Hematopoietic multipotent progenitor cell treated with erythropoietin and hydrocortisone succinate and interleukin-3 and kit ligand, for 15 days (in vitro differentiated cells): ENCODE results near the gene SAMD11.
"Not testable (repeated sequence)": the region's sequence is repeated elsewhere in the genome, so short reads cannot be mapped to it uniquely, and the experiment has no call there.

Experiments
- DNase-seq: peaks from one replicate; pipeline ENCODE4 v3.0.0-alpha.2; 2015; ENCODE audit warnings: low spot score

The SAMD11 gene, protein sequence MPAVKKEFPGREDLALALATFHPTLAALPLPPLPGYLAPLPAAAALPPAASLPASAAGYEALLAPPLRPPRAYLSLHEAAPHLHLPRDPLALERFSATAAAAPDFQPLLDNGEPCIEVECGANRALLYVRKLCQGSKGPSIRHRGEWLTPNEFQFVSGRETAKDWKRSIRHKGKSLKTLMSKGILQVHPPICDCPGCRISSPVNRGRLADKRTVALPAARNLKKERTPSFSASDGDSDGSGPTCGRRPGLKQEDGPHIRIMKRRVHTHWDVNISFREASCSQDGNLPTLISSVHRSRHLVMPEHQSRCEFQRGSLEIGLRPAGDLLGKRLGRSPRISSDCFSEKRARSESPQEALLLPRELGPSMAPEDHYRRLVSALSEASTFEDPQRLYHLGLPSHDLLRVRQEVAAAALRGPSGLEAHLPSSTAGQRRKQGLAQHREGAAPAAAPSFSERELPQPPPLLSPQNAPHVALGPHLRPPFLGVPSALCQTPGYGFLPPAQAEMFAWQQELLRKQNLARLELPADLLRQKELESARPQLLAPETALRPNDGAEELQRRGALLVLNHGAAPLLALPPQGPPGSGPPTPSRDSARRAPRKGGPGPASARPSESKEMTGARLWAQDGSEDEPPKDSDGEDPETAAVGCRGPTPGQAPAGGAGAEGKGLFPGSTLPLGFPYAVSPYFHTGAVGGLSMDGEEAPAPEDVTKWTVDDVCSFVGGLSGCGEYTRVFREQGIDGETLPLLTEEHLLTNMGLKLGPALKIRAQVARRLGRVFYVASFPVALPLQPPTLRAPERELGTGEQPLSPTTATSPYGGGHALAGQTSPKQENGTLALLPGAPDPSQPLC

DNA sequence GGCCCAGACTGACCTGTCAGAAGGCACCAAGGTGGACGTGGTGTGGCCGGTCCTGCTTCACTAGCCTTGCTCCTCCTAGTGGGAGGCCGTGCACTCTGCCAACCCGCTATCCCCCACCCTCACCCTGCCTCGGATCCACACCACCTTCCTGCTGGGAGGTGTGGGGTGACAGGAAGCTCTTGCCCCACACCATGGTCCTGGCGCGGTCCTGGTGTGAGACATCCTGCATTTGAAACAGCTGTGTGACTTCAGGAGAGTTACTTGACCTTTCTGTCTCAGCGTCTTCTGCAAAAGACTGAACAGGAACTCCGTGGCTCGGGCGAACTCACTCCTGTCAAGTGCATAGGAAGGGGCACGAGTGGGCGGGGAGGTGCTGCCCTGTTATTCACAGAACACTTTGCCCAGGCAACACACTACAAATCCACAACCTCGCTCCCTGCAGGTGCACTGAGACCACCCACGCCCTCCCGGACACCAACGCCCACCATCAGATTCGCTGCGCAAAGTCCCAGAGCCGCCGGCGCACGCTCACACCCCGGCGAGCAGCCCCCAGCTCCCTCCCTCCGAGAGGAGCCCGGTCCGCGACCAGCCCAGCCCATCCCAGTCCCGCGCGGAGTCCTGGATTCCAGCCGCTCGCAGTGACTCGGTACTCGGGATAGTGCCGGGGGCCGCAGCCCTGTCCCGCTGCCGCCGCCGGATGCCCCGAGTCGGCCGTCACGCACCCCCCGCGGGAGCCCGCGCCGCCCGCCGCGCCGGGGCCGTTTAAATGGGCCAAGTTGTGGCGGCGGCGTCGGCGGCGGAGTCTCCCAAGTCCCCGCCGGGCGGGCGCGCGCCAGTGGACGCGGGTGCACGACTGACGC is at the start of gene SAMD11:
Gene SAMD11, plus strand, starts transcription at position 793 of the 860 bp plus-strand sequence. CDS start 509 bp downstream, outside the sequence.
- DNase-seq = no peak

GRCh38 chr1:876428-877208 is 47.1 kb upstream of the SAMD11 start:
- not testable (repeated sequence) for DNase-seq

DNA sequence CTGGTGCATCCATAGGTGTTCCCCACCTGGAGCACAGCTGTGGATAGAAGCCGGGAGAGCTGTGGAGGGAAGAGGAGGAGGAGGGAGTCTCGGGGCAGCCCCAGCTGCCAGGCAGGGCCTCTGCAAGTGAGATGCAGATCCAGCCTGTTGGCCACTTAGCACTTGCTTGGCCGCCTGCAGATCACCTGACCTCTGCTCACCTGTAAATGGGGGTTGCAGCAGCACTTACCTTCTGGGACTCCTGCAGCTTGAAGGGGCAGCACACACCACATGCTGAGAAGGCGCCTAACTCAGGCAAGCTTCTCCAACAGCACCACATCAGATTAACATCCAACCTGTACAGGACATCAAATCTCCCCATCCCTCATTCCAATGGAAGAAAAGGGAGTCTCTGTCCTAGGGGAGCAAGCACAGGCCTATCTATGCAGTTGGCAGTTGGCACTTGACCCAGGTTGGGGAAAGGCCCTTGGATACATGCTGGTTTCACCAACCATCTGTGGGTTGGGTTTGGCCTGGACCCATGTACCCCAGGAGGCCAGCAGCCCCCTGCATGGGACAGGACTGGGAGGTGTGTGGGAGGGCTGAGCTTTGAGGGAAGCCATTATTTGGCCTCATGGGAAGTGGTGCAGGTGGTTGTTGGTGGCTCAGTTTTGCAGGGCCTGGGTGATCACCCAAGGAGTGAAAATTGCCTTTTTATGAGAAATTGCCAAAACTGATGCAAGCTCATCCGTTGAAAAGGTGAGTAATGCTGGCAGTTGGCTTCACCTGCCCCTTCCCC is 46.3 kb upstream of the SAMD11 start:
- not testable (repeated sequence) for DNase-seq

DNA sequence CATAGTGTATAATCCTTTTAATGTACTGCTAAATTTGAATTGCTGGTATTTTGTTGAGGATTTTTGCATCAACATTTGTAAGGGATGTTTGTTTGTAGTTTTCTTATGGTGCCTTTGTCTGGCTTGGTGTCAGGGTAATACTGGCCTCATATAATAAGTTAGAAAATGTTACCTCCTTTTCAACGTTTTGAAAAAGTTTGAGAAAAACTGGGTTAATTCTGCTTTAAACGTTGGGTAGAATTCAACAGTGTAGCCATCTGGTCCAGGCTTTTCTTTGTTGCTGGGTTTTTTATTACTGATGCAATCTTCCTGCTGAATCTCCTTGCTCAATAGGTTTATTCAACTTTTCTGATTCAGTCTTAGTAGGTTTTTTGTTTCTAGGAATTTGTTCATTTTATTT is 43.2 kb upstream of the SAMD11 start:
- not testable (repeated sequence) for DNase-seq

DNA sequence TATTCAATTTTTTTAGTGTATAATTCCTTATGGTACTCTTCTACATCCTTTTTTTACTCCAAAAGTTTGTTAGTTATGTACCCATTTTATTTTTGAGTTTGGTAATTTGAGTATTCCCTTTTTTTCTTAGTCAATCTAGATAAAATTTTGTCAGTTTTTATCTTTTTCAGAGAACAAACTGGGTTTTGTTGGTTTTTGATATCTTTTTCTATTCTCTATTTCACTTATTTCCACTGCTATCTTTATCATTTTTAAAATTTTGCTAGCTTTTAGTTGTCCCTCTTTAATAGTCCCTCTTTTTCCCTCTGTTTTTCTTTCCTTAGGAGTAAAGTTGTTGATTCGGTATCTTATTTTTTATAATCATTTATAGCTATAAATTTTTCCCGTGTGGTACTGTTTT is 42.8 kb upstream of the SAMD11 start:
- DNase-seq = not testable (repeated sequence)

DNA sequence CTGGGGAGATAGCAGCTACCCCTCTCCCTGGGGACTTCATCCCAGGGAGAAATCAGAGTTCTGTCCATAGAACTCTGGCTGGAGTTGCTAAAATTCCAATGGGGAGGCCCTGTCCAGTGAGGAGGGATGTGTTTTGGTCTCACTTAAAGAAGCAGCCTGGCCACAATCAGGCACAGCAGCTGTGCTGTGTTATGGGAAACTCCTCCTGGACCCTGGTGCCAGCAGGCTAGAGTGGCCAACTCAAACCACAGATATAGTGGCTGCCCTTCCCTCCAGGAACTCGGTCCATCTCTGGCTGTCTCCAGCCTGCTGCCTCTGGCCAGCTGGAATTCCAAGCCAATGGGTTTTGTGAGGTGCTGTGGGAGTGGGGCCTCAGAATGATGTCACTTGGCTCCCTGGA is 37.4 kb upstream of the SAMD11 start:
- no peak for DNase-seq

DNA sequence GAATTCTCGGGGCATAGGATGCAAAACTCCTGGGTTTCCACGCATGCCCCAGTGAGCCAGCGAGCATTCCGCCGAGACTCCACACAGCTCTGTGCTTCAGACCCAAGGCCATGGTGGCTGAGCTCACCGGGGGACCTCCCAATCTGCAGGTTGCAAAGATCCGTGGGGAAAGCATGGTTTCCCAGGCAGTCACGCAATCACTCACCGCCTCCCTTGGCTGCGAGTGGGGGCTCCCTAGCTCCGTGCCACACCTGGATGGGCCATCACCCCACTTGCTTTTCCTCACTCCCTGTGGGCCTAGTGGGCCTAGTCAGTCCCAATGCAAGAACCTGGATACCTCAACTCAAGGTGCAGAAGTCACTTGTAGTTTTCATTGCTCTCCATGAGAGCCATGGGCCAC is 37.0 kb upstream of the SAMD11 start:
- no peak for DNase-seq

DNA sequence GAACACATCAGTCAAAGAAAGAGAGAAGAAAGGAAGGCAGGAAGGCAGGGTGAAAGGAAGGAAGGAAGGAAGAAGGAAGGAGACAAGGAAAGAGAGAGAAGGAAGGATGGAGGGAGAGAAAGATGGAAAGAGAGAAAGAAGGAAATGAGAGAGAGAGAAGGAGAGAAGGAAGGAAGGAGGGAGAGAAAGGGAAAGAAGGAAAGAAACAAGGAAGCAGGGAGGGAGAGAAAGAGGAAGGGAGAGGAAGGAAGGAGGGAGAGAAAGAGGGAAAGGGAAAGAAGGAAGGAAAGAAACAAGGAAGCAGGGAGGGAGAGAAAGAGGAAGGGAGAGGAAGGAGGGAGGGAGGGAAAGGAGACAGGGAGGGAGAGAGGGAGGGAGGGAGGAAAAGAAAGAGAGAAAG is 35.4 kb upstream of the SAMD11 start:
- no peak for DNase-seq

DNA sequence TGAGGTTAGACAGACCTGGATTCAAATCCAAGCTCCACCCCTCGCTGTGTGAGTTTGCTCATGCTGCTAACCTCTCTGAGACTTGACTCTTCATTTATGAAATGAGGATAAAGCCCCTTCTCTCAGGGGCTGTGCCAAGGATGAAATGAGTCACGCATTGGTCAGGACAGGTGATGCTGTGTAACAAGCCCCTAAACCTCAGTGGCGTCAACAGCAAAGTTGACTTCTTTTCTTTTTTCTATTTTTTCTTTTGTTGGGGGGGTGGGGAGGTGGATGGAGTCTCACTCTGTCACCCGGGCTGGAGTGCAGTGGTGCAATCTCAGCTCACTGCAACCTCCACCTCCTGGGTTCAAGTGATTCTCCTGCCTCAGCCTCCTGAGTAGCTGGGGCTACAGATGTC is 33.9 kb upstream of the SAMD11 start:
- not testable (repeated sequence) for DNase-seq

GRCh38 chr1:890234-890633 is 33.5 kb upstream of the SAMD11 start:
- DNase-seq = not testable (repeated sequence)

DNA sequence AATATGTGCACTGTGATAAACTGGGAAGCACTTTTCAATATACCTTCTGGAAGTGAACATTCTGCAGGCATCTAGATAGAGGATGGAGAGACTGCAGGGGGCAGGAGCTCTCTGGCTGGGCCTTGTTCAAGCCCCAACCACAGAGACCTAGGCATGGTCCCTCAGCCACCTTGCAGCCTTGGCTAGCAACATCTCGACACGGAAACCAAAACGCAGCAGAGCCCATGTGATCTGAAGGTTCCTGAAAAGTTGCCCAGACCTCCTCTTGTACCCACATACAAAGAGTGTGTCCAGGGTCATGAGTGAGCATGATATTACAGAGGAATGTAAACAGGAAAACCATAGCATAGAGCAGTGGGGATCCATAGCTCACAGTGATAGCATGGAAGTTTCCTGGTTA is 33.1 kb upstream of the SAMD11 start:
- DNase-seq = no peak

GRCh38 chr1:897226-897625 is 26.5 kb upstream of the SAMD11 start:
- DNase-seq = no peak

GRCh38 chr1:897951-898350 is 25.8 kb upstream of the SAMD11 start:
- not testable (repeated sequence) for DNase-seq

DNA sequence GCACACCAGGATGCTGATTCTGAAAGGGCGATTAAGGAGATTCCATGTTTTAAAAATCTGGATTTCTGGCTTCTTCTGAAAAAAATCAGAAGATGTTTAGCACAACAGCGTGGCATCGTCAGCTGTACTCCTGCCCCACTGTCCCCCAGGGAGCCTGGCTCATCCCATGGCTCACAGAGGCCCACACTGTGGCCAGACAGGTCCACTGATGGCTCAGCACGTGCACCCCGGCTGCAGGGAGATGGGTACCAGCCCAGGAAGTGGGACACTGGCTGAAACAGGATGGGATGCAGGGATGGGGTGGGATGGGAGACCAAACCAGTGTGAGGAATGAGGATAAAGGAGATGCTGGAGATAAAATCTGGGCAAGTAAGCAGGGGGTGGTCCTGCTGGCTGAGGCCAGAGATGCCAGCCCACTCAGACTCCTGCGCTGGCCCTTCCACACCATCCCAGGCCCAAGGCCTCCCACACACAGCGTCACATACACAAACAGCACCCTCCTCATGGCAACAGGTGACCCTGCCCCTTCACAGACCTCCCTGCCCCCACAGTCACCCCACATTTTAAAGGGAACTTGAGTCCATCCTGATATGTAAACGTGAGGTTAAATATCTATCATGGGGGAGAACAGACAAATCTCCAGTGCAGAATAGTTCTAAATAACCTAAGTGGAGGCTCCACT is 23.9 kb upstream of the SAMD11 start:
- DNase-seq = no peak

DNA sequence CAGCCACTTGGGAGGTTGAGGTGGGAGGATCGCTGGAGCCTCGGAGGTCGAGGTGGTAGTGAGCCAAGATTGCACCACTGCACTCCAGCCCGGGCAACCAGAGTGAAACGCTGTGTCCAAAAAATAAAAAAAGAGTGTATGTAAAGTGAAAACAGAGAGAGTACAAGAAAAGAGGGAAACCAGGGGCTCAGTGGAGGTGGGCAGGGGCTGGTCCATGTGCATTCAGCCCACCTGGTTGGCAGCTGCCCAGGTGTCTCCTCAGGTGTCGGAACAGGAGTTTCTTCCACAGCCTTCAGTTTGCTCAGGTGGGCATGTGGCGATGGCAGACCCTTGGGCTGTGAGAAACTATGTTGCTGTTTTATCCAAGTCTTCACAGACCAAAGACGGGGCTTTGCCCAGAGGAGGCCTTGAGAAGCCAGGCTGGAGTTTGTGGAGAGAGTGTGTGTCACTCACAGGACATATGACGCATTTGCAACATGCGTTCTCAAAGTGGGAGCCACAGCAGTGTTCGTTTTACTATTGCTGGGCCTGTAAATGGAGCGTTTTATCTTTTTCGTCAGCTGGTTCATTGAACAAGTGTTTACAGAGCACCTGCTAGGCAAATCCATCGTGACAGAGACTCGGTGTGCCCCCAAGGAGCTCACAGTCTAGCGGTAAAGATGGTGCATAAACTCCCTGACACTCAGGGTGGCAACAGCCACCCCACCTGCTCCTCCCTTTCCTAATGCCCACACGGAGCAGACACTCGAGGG is 22.4 kb upstream of the SAMD11 start:
- DNase-seq = no peak

- DNase-seq = no peak
Measured at GRCh38 chr1:902802-903201, 20.9 kb upstream of the SAMD11 start.

- no peak for DNase-seq
Measured at GRCh38 chr1:903305-903704, 20.4 kb upstream of the SAMD11 start.

DNA sequence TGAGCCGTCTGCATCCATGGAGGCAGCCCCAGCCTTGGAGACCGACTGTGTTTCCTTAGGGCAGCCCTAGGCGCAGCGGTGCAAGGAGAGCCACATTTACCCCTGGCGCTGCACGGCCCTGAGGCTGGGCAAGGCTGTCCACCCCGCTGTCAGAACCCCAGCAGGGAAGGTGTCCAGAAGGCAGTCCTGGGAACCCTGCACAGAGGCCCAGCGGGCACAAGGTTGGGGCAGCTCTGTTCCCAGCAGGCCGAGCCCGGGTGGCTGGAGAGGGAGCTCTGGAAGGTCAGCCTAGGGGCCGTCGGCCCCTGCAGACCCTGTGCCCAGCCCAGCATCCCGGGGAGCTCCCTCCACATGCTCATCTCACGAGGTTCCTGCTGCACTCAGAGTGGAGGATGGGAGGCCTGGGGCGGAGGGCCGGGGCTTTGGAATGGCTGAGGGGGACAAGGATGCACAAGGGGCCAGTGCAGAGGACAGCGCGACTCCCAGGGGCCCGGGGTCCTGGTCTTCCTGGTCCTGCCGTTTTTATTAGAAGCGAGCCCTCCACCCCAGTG is 19.9 kb upstream of the SAMD11 start:
- DNase-seq = no peak
